HepG2 (cell line): ENCODE measurements around the gene EMC10. TPM values are rescaled to one million over a fixed set of nuclear protein-coding genes. Genes with fewer than 3 reads are reported as not detected.

Experiments used
- ATAD3A ChIP-seq: sonication (generic); formaldehyde crosslinking; IDR thresholded peaks from 2 replicates; pipeline ENCODE4 v1.4.0; 2020; ENCODE audit warnings: missing genetic modification reagents
- GABPA ChIP-seq, 2 experiments: IDR thresholded peaks; 2 replicates each; pipeline ENCODE4 v1.6.1; 2011 to 2016; ENCODE audit warnings: low read depth in 2 of 2, low read length in 1 of 2, missing biosample characterization in 1 of 2, missing genetic modification characterization in 1 of 2
- RXRB ChIP-seq: IDR thresholded peaks from 2 replicates; pipeline ENCODE4 v1.6.1; 2016; ENCODE audit warnings: borderline replicate concordance, missing genetic modification reagents, missing compliant biosample characterization
- SOX6 ChIP-seq, 2 experiments: fragments of 450-650 bp in 1 of 2; sonication (generic) in 1 of 2; formaldehyde crosslinking in 1 of 2; IDR thresholded peaks; 2 replicates each; pipeline versions ENCODE4 v1.4.0 to v1.6.1; 2017 to 2020; ENCODE audit warnings: antibody characterized with exemption in 1 of 2, mild to moderate bottlenecking in 1 of 2, missing genetic modification reagents in 1 of 2
- ZBTB40 ChIP-seq, 2 experiments: fragments of 450-650 bp in 1 of 2; sonication (generic) in 1 of 2; formaldehyde crosslinking in 1 of 2; IDR thresholded peaks; 2 replicates each; pipeline versions ENCODE4 v1.6.1 to v1.8.0; 2016 to 2022; ENCODE audit warnings: antibody characterized with exemption in 1 of 2, mild to moderate bottlenecking in 1 of 2, missing genetic modification reagents in 1 of 2
- ZHX2 ChIP-seq, 2 experiments: sonication (generic) in 1 of 2; formaldehyde crosslinking in 1 of 2; IDR thresholded peaks; 2 replicates each; pipeline versions ENCODE4 v1.6.1 to v1.9.0; 2014 to 2022; ENCODE audit warnings: antibody characterized with exemption in 1 of 2, borderline replicate concordance in 1 of 2, inconsistent platforms in 1 of 2, low read depth in 1 of 2, missing genetic modification reagents in 1 of 2
- ZNF414 ChIP-seq: sonication (generic); formaldehyde crosslinking; IDR thresholded peaks from 2 replicates; pipeline ENCODE4 v1.5.0; 2020; ENCODE audit warnings: missing genetic modification reagents
- ZNF530 ChIP-seq: sonication (generic); formaldehyde crosslinking; IDR thresholded peaks from 2 replicates; pipeline ENCODE4 v1.5.0; 2020; ENCODE audit warnings: low read depth, mild to moderate bottlenecking, missing genetic modification reagents
- polyA plus RNA-seq, 8 experiments: library from polyadenylated mRNA; depleted of rRNA in 3 of 8; stranded (reverse) in 7 of 8; unstranded in 1 of 8; fragments of >200 nt; fragmentation: Illumina TruSeq in 4 of 8; extraction: Trizol in 4 of 8; gene quantifications; 2 replicates each; pipeline versions ENCODE4 v1.2.1 to v1.2.3, GENCODE V29; 2011 to 2016; ENCODE audit warnings: low read depth in 4 of 8, missing spikeins in 1 of 8, mixed read lengths in 1 of 8; ENCODE audit not compliant: insufficient read depth in 1 of 8
- total RNA-seq, 5 experiments: library from RNA; depleted of rRNA; stranded (reverse); fragments of >200 nt; fragmentation: Illumina TruSeq; extraction: Trizol; gene quantifications; 2 replicates each; pipeline ENCODE4 v1.2.3, GENCODE V29; 2016; ENCODE audit warnings: low read depth in 1 of 5

EMC10 gene
- total and polyA plus RNA-seq, 2 of the 13 experiments (the other 11 are each of a cell fraction or from before 2014, with no cell fraction given), result not detected

- TF ChIP-seq ZBTB40 (IDR thresholded peaks at IDR 0.05), result no peak
- no peak for TF ChIP-seq ZBTB40 (CRISPR knock-in tag; IDR thresholded peaks at IDR 0.05)
- no peak for TF ChIP-seq ATAD3A (CRISPR knock-in tag)
- 0 out of 2 replicates have a peak, but pooled peaks have one; percentile 22 for TF ChIP-seq RXRB (CRISPR knock-in tag)
- TF ChIP-seq ZHX2 (IDR thresholded peaks at IDR 0.05; ENCODE audit: low read depth), result no peak
- no peak for TF ChIP-seq ZHX2 (CRISPR knock-in tag; IDR thresholded peaks at IDR 0.05; ENCODE audit: borderline replicate concordance)
- TF ChIP-seq ZNF414, result no peak
- TF ChIP-seq ZNF530 (CRISPR knock-in tag), result no peak
- no peak for TF ChIP-seq GABPA (IDR thresholded peaks at IDR 0.05; ENCODE audit: low read depth, low read length)
- TF ChIP-seq GABPA (CRISPR knock-in tag; IDR thresholded peaks at IDR 0.05; ENCODE audit: low read depth), result no peak
- TF ChIP-seq SOX6 (IDR thresholded peaks at IDR 0.05), result no peak
- peak; percentile 27; the same call in 1 of the 2 replicates for TF ChIP-seq SOX6 (CRISPR knock-in tag; IDR thresholded peaks at IDR 0.05)
These were observed 16.0 kb upstream of the EMC10 start (continued) for GRCh38 chr19:50460161-50460765.
